Breast epithelium (tissue), 3 donors: Measurements from ENCODE around the gene TBCE.

ENCODE experiments used
- CTCF ChIP-seq, 3 donors: fragments of 450-650 bp; IDR thresholded peaks; one replicate each; pipeline ENCODE4 v1.5.1; 2016 to 2017; ENCODE audit warnings: antibody characterized with exemption in 3 of 3, mild to moderate bottlenecking in 3 of 3, moderate library complexity in 3 of 3
- POLR2A ChIP-seq: fragments of 450-650 bp; IDR thresholded peaks from one replicate; pipeline ENCODE4 v1.6.1; 2016; ENCODE audit warnings: antibody characterized with exemption, mild to moderate bottlenecking, moderate library complexity
- POLR2AphosphoS5 ChIP-seq, 3 donors: sonication (generic); formaldehyde crosslinking; IDR thresholded peaks; one replicate each; pipeline ENCODE4 v1.6.1; 2017; ENCODE audit warnings: antibody characterized with exemption in 3 of 3

DNA sequence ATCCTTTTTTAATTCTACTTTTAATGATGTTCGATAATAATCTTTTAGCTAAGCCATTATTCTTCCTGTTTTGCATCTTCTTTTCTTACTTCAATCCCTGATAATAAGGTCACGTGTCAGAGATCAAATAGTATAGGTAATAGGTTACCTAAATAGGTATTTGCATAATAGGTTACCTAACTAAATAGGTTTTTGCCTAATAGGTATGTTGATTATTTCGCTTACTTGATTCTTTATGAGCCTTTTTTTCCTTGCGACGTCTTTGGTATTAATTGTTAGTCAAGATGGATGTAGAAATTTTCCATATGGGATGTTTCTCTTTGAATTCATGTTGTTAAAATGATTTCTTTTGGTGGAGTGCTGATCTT lies 36.3 kb upstream of the TBCE start:
- TF ChIP-seq CTCF (IDR thresholded peaks at IDR 0.05) (no peak), POLR2AphosphoS5 (IDR thresholded peaks at IDR 0.05) (no peak), POLR2A (no peak)
